CD4-positive, CD25-positive, alpha-beta regulatory T cell (primary cell): ENCODE results near the gene BRF1. TPM values are rescaled to one million over a fixed set of nuclear protein-coding genes. Genes with fewer than 3 reads are reported as not detected.

Source experiments
- ATAC-seq, 2 donors: fragments of 150-1000 bp; cut with Tn5 transposase; one replicate each; pipeline ENCODE4 v1.10.0; 2021; ENCODE audit warnings: low read depth in 2 of 2, moderate number of reproducible peaks in 2 of 2, moderate library complexity in 1 of 2
- DNase-seq, 3 donors: peaks; one replicate each; pipeline versions ENCODE4 v3.0.0 to v3.0.0-alpha.2; 2012 to 2022; ENCODE audit warnings: mixed read lengths in 1 of 3
- H3K27ac ChIP-seq: one replicate; pipeline ENCODE4 v1.7.0; 2013; ENCODE audit warnings: mild to moderate bottlenecking, low read length; ENCODE audit not compliant: insufficient read depth, poor library complexity, severe bottlenecking
- H3K27me3 ChIP-seq: one replicate; pipeline ENCODE4 v1.7.0; 2013; ENCODE audit warnings: low read length; ENCODE audit not compliant: control insufficient read depth, insufficient read depth
- H3K36me3 ChIP-seq: one replicate; pipeline ENCODE4 v1.7.0; 2013; ENCODE audit warnings: mild to moderate bottlenecking, low read length, moderate library complexity; ENCODE audit not compliant: control insufficient read depth, insufficient read depth
- H3K4me1 ChIP-seq: 2 replicates; pipeline ENCODE4 v1.7.0; 2013; ENCODE audit warnings: mild to moderate bottlenecking, low read length; ENCODE audit not compliant: insufficient read depth, control insufficient read depth, poor library complexity, severe bottlenecking
- H3K4me3 ChIP-seq: one replicate; pipeline ENCODE4 v1.7.0; 2013; ENCODE audit warnings: low read depth, mild to moderate bottlenecking, low read length, moderate library complexity
- H3K9me3 ChIP-seq, 2 experiments: 1 replicate in 1 of 2; 2 replicates in 1 of 2; pipeline ENCODE4 v1.7.0; 2013; ENCODE audit warnings: low read length in 2 of 2, mild to moderate bottlenecking in 1 of 2, moderate library complexity in 1 of 2; ENCODE audit not compliant: control insufficient read depth in 2 of 2
- H3K27ac Mint-ChIP-seq, 3 donors: one replicate each; pipeline ENCODE4 v1.8.0; 2020 to 2022; ENCODE audit warnings: mild to moderate bottlenecking in 3 of 3, mixed read lengths in 3 of 3, moderate library complexity in 2 of 3
- H3K27me3 Mint-ChIP-seq: one replicate; pipeline ENCODE4 v1.8.0; 2022; ENCODE audit warnings: mild to moderate bottlenecking, mixed read lengths
- H3K36me3 Mint-ChIP-seq: one replicate; pipeline ENCODE4 v1.8.0; 2020; ENCODE audit warnings: mixed read lengths
- H3K4me1 Mint-ChIP-seq, 4 donors: one replicate each; pipeline ENCODE4 v1.8.0; 2020 to 2022; ENCODE audit warnings: mixed read lengths in 4 of 4, mild to moderate bottlenecking in 1 of 4
- H3K4me3 Mint-ChIP-seq, 4 donors: one replicate each; pipeline ENCODE4 v1.8.0; 2020 to 2022; ENCODE audit warnings: mild to moderate bottlenecking in 4 of 4, mixed read lengths in 4 of 4, moderate library complexity in 3 of 4
- H3K9me3 Mint-ChIP-seq, 7 donors: one replicate each; pipeline ENCODE4 v1.8.0; 2020 to 2022; ENCODE audit warnings: mixed read lengths in 7 of 7, mild to moderate bottlenecking in 3 of 7, moderate library complexity in 2 of 7
- polyA plus RNA-seq, 4 donors: library from polyadenylated mRNA; unstranded; fragments of 300-500 nt; fragmentation: Illumina TruSeq; gene quantifications; one replicate each; pipeline ENCODE4 v1.2.3, GENCODE V29; 2021
- total RNA-seq: library from RNA; stranded (reverse); gene quantifications from one replicate; pipeline ENCODE4 v1.2.3, GENCODE V29; 2022

Gene BRF1
- total and polyA plus RNA-seq, 5 donors from 2014 or later = 5.6 to 58.9 (median 7.6) TPM

DNA sequence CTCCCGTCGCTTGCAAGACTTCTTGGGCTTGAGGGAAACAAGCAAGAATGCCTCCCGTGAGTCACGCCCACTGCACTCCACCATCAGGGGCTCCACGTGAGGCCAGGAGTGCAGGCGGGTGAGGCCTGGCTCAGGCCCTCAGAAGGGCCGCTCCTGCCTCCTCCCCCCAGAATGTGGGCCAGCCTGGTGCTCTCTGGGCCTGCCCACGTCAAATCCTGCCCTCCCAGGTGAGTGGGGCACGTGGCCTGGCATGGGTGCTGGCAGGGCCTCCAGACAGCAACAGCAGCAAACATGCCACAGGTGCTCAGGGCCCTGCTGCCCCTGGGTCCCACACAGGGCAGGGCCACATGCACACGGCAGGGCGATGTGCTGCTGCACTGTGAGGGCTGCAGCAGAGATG, 83.0 kb downstream of the BRF1 start:
- no peaks in the 10 kb centered on the region for H3K27me3 Mint-ChIP-seq
- ATAC-seq (no peak), DNase-seq (no peak)
- peaks cover 27% of the 10 kb centered on the region for H3K36me3 Mint-ChIP-seq
- no peaks in the 10 kb centered on the region for H3K9me3 Mint-ChIP-seq
- Histone ChIP-seq H3K27me3 (no peaks in the 10 kb centered on the region), H3K9me3 (no peaks in the 10 kb centered on the region), H3K36me3 (peaks cover 27% of the 10 kb centered on the region), H3K27ac (no peak overlapping the region), H3K4me1 (no peaks in the 10 kb centered on the region), H3K4me3 (no peak overlapping the region)
- no peak overlapping the region for H3K4me3 Mint-ChIP-seq
- H3K27ac Mint-ChIP-seq = no peak overlapping the region
- peaks cover 0 to 5% (median 0%) of the 10 kb centered on the region in 4 donors for H3K4me1 Mint-ChIP-seq

DNA sequence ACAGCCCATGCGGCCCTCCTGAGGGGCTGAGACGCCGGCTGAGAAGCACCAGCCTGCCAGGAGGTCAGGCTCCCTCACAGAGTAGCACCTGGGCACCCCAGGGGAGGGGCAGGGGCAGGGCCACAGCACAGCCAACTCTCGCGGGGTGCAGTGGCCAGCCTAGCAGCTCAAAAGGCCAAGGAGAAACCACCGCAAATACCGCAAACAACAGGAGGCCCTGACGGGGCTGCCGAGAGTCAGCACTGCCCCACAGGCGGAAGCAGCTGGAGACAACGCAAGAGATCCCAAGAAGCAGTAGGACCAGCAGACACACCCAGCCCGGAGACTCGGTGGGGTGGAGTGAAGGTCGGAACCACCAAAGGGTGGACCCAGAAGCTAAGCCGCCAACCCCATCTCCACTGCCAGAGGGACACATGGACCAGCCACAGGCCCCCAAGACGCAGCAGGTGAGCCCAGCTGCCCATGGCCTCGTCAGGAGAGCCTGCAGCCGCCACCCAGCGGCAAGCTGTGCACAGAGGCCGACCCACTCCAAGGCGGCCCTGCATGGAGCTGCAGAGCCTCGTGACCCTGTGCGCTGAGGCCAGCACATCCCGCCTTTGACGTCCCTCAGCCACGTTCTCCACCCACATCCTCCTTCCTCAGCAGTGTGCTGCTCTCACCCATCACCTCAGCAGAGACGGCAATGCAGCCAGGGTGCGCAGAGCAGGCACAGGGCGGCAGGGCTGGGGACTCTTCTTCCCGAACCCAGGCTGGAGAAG, 84.1 kb downstream of the BRF1 start:
- Histone ChIP-seq H3K4me1 (no peaks in the 10 kb centered on the region), H3K4me3 (no peak overlapping the region), H3K27me3 (no peaks in the 10 kb centered on the region), H3K27ac (no peak overlapping the region), H3K9me3 (no peaks in the 10 kb centered on the region), H3K36me3 (peaks cover 25% of the 10 kb centered on the region)
- Mint-ChIP-seq H3K27me3 (no peaks in the 10 kb centered on the region), H3K27ac (no peak overlapping the region), H3K9me3 (no peaks in the 10 kb centered on the region), H3K36me3 (peaks cover 19% of the 10 kb centered on the region), H3K4me1 (peaks cover 0 to 5% (median 0%) of the 10 kb centered on the region in 4 donors), H3K4me3 (no peak overlapping the region)
- no peak for DNase-seq
- ATAC-seq = no peak

DNA sequence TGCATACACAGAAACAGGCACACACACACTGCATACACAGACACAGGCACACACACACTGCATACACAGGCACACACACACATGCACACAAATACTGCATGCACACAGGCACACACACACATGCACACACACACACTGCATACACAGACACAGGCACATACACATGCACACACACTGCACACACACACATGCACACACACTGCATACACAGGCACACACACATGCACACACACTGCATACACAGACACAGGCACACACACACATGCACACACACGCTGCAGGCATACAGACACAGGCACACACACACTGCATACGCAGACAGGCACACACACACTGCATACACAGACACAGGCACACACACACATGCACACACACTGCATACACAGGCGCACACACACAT, 85.2 kb downstream of the BRF1 start:
- Mint-ChIP-seq H3K4me1 (peaks cover 0 to 5% (median 0%) of the 10 kb centered on the region in 4 donors), H3K27me3 (no peaks in the 10 kb centered on the region), H3K36me3 (peaks cover 19% of the 10 kb centered on the region), H3K27ac (no peak overlapping the region), H3K9me3 (no peaks in the 10 kb centered on the region), H3K4me3 (no peak overlapping the region)
- no peak overlapping the region for H3K27ac ChIP-seq
- H3K27me3 ChIP-seq = no peaks in the 10 kb centered on the region
- DNase-seq (no peak), ATAC-seq (no peak)
- no peak overlapping the region for H3K4me3 ChIP-seq
- no peaks in the 10 kb centered on the region for H3K9me3 ChIP-seq
- no peaks in the 10 kb centered on the region for H3K4me1 ChIP-seq
- H3K36me3 ChIP-seq = peaks cover 18% of the 10 kb centered on the region

DNA sequence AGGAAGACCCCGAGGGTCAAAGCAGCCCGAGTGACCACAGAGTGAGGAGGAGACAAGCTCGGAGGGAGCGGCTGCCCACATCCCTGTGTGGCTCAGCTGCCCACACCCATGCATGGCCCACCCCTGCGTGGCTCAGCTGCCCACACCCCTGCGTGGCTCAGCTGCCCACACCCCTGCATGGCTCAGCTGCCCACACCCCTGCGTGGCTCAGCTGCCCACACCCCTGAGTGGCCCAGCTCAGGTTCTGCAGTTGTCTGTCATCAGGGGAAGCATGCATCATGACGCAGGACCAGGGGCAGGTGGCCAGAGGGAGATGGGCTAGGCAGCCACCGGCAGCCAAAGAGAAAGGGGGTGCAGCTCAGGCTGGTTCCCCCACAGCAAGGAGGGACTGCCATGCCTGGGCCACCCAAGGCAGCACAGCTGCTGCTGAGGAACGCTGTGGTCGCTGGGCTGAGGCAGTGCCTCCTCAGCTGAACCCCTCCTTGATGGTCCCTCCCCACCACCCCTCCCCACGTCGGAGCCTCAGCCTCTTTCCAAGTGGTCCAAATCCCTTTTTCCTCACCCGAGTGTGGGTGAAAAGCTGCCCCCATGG, 86.4 kb downstream of the BRF1 start:
- H3K4me1 ChIP-seq = no peaks in the 10 kb centered on the region
- no peaks in the 10 kb centered on the region for H3K27me3 ChIP-seq
- no peak overlapping the region for H3K4me3 ChIP-seq
- DNase-seq (no peak), ATAC-seq (no peak)
- no peaks in the 10 kb centered on the region for H3K9me3 Mint-ChIP-seq
- H3K36me3 ChIP-seq = peaks cover 18% of the 10 kb centered on the region
- H3K36me3 Mint-ChIP-seq = peaks cover 16% of the 10 kb centered on the region
- H3K27ac ChIP-seq = no peak overlapping the region
- H3K27me3 Mint-ChIP-seq = no peaks in the 10 kb centered on the region
- H3K4me3 Mint-ChIP-seq = no peak overlapping the region
- peaks cover 0 to 5% (median 0%) of the 10 kb centered on the region in 4 donors for H3K4me1 Mint-ChIP-seq
- no peak overlapping the region for H3K27ac Mint-ChIP-seq
- H3K9me3 ChIP-seq = no peaks in the 10 kb centered on the region

DNA sequence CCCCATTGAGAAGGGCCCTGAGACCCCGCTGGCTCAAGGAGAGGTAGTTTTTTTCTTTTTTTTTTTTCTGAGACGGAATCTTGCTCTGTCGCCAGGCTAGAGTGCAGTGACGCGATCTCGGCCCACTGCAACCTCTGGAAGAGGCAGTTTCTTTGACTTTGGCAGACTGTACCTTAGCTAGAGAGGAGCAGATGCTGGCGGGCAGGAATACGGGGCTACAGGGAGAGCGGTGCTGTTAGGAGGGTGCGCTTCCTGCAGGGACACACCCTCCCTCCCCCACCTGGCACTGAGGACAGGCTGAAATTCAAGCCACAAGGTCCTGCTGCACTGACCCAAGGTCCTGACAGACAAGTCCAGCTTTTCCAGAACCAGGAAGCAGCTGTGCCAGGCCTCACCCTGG, 87.4 kb downstream of the BRF1 start:
- Mint-ChIP-seq H3K36me3 (peaks cover 16% of the 10 kb centered on the region), H3K4me3 (no peak overlapping the region), H3K9me3 (no peaks in the 10 kb centered on the region), H3K27ac (no peak overlapping the region), H3K4me1 (peaks cover 0 to 5% (median 0%) of the 10 kb centered on the region in 4 donors), H3K27me3 (no peaks in the 10 kb centered on the region)
- Histone ChIP-seq H3K4me1 (no peaks in the 10 kb centered on the region), H3K36me3 (peaks cover 11% of the 10 kb centered on the region), H3K27ac (no peak overlapping the region), H3K4me3 (no peak overlapping the region), H3K27me3 (no peaks in the 10 kb centered on the region), H3K9me3 (no peaks in the 10 kb centered on the region)
- no peak for DNase-seq
- ATAC-seq = no peak

DNA sequence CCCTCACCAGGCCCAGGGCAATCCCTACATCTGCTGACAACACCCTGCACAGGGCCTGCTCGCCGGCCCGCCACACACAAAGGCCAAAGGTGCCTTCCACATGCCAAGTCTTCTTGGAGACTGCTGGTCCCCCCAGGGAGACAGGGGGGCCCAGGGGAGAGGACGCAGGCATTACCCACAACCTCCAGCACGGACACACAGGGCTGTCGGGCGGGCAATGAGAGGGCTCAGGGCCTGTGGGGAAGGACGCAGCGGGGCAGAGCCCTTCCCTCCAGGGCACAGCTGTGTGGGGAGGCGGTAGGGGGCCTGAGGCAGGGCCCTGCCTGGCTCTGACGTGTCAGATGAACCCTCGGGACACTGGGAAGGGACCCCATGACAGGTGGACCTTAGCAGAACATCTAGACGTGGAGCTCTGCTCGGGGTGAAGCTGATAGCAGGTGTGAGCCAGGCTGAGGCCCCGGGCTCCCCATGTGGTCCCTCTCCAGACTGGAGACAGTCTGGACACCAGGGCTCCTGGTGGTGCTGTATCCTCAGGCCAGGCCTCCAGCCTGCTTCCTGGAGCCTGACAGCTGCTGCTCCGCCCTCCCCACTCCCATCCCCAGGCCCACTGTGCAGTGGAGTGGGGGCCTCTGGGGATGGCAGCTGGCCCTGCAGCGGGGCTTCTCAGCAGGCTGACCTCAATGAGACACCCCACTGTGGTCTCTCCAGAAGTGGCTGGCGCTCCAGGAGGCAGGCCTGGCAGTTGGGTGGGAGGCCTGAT, 88.1 kb downstream of the BRF1 start:
- H3K36me3 Mint-ChIP-seq = peaks cover 16% of the 10 kb centered on the region
- H3K9me3 Mint-ChIP-seq = no peaks in the 10 kb centered on the region
- H3K4me3 Mint-ChIP-seq = no peak overlapping the region
- no peaks in the 10 kb centered on the region for H3K9me3 ChIP-seq
- no peak overlapping the region for H3K27ac ChIP-seq
- no peak overlapping the region for H3K4me3 ChIP-seq
- H3K27ac Mint-ChIP-seq = no peak overlapping the region
- H3K27me3 ChIP-seq = no peaks in the 10 kb centered on the region
- H3K27me3 Mint-ChIP-seq = no peaks in the 10 kb centered on the region
- H3K4me1 ChIP-seq = no peaks in the 10 kb centered on the region
- peaks cover 8% of the 10 kb centered on the region for H3K36me3 ChIP-seq
- DNase-seq (no peak), ATAC-seq (no peak)
- peaks cover 0 to 5% (median 0%) of the 10 kb centered on the region in 4 donors for H3K4me1 Mint-ChIP-seq

DNA sequence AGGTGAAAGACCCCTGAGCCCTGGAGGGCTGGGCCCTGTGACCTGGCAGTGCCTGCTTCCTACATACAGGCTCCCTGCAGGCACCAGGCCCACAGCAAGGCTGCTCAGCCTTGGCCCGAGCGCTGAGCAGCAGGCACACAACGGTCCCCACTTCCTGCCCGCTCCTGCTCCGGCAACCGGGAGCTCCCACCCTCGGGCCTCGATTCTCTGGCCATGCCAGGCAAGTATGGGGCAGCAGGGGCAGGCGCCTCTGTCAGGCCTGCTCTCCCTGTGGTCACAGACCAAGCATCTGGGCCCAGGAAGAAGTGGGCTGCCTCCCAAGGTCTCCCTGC, 89.1 kb downstream of the BRF1 start:
- H3K36me3 Mint-ChIP-seq = peaks cover 16% of the 10 kb centered on the region
- ATAC-seq (no peak), DNase-seq (no peak)
- H3K27ac Mint-ChIP-seq = no peak overlapping the region
- Histone ChIP-seq H3K4me3 (no peak overlapping the region), H3K9me3 (no peaks in the 10 kb centered on the region), H3K27me3 (no peaks in the 10 kb centered on the region), H3K36me3 (peaks cover 8% of the 10 kb centered on the region), H3K4me1 (no peaks in the 10 kb centered on the region), H3K27ac (no peak overlapping the region)
- no peak overlapping the region for H3K4me3 Mint-ChIP-seq
- H3K9me3 Mint-ChIP-seq = no peaks in the 10 kb centered on the region
- H3K27me3 Mint-ChIP-seq = no peaks in the 10 kb centered on the region
- H3K4me1 Mint-ChIP-seq = peaks cover 0 to 5% (median 0%) of the 10 kb centered on the region in 4 donors
